Measurements from ENCODE around the gene TMSB4X.
"Not testable (repeated sequence)": the region's sequence is repeated elsewhere in the genome, so short reads cannot be mapped to it uniquely, and the experiment has no call there.

The TMSB4X gene

DNA sequence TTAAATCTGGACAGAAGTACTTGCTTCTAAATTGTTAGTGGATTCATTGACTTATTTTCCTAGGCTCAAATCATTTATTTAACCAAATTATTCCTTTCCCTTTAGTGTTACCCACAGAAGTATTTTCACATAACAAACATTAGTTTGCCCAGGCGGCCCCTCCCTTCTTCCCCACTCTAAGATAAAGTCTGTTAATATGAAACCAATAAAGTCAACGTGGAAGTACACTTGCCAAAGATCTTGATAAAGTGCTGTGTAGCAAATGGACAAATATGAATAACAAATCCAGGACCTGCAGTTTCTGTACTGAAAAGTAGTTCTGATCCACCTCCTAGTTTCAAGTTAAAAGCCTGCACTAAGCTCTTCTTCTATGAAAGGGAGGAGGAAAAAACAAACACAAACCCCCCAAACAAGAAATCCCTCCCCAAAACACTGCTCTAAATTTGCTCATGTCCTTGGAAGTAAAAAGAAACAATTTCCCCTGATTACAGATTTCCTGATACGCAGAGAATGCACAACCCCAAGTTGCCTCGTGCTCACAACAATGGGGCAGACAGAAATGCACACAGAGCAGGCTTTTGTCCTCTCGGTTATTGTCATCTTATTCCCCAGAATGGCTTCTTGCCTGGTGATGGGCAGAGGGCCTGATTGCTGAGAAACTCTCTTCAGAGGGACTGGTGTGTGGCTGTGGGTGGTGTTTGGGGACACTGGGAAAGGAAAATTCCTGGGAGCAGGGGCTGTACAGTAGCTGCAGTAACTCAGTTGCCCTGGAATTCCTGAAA, 23.2 kb downstream of the TMSB4X start:
- no peak for DNase-seq

DNA sequence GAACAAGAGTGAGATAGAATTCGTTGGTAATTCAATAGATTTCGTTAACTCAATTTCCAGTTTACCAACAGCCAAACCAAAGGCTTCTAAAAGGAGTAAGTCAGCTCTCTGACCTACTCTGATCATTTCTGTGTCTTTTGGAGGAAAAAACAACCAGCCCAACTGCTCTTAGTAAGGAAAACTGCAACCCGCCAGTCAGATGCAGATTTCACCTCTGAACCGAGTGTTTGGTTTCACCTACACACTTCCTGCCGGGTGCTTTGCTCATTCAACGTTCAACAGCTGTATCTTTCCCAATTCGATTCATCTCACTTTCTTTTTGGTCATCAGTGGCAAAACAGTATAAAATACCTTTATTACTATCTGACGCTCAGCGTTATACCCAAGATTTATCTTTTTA, 24.5 kb downstream of the TMSB4X start:
- peak; percentile 64 for DNase-seq

GRCh38 chrX:13000301-13000811, 25.4 kb downstream of the TMSB4X start:
- peak; percentile 62 for DNase-seq

DNA sequence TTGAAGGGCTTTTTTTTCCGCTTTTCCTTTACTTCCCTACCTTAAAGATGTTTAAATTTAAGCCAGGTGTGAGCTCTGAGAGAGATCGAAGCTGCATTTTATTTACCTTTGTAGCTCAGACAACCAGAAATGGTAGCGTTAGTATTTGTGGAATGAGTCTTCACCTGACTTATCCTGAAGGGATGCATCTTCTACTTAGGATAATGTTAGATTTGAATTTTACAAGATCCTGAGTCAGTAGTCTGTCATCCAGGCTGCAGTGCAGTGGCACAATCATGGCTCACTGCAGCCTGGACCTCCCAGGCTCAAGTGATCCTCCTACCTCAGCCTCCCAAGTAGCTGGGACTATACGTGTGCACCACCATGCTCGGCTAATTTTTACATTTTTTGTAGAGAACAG, 26.2 kb downstream of the TMSB4X start:
- no peak for DNase-seq

DNA sequence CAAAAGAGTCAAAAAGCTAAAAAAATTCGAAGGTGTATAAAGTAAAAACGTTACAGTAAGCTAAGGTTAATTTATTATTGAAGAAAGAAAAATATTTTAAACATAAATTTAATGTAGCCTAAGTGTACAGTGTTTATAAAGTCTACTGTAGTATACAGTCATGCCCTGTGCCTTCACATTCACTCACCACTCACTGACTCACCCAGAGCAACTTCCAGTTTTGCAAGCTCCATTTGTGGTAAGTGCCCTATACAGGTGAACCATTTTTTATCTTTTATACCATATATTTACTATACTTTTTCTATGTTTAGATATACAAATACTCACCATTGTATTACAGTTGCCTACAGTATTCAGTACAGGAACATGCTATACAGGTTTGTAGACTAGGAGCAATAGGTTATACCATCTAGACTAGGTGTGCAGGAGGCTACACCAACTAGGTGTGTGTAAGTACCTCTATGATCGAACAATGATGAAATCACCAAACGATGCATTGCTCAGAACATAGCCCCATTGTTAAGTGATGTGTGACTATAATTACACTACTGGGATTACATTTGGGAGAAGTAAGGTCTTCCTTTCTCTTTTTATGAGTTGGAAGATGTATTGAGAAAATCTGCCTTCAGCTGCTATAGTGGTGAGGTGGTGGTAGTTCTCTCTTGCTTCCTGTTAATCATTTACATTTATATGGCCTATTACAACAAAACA, 27.2 kb downstream of the TMSB4X start:
- peak; percentile 71 for DNase-seq

GRCh38 chrX:13005661-13006473, 31.0 kb downstream of the TMSB4X start:
- peak; percentile 33 for DNase-seq

DNA sequence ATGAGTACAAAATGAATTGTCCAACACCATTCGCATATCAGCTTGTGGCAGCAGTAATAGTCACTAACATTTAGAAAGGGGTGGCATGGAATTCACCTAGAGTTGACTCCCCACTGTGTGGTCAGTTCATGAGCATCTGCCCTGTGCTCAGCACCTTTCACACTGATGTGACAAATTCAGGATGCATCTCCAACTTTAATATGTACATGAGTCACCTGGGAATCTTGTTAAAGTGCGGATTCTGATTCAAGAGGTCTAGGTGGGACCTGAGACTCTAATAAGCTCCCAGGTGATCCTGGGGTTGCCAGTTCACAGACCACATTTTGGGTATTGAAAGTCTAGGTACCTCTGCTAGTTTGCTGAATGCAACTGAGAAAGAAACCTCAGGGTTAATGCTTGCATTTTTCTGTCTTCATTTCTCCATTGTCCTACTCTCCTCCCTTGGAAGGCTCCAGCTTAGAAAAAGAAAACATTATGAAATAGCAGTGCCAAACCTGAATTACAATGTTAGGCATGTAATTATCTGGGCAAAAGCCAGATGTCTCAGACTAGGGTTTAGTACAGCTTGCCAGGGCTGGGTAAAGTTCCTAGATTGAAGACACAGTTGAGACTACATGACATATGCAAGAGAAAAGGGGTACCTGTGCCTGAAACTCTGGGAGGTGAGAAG, 32.7 kb downstream of the TMSB4X start:
- DNase-seq = no peak

DNA sequence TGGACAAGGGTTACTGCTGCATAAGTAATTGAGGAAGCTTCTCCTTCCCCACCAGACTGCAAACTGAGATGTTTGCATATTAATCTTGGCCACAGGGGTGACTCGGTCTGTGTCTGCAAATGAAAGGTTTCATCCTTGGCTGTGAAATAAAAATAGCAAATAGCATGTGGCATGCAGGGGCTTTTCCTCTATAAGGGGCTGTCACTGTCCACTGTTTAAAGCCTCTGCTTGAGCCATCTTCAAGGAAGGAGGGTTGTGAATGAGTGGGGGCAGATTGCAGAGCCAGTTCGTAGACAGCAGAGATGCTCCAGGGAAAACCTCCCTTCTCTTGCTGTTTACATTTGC, 33.3 kb downstream of the TMSB4X start:
- DNase-seq = no peak

GRCh38 chrX:13008851-13009250, 33.9 kb downstream of the TMSB4X start:
- no peak for DNase-seq

DNA sequence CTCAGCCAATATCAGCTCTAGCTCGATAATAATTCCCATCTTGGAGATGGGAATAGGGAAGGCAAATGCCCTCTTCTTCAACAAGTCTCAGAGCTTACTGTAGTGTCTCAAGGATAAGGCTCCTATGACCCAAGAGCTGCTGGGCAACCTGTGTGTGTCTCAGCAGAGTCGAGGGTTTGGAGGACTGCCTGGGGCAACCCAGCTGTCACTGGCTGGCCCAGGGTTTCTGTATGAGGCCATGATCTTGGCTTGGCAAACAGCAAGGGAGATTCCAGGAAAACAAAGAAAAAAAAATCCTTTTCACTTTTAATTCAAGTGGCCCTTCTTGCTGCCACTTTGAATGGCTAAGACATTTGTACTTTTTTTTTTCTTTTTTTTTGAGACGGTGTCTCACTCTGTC, 34.4 kb downstream of the TMSB4X start:
- DNase-seq = no peak

DNA sequence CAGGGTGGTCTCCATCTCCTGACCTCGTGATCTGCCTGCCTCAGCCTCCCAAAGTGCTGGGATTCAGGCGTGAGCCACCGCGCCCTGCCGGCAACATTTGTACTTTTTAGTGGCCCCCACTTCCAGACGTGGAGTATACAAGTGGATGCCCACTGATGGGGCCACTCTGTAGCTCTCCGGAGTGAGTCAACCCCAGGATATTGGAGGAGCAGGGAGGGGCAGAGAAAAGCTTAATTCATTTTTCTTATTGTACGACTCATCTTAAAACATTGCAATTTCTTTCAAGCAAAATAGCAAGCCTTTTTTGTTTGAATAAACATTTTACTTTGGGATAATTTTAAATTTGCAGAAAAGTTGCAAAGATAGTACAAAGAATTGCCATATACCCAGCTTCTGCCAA, 34.9 kb downstream of the TMSB4X start:
- no peak for DNase-seq

GRCh38 chrX:13010546-13010945, 35.6 kb downstream of the TMSB4X start:
- DNase-seq = no peak

- DNase-seq = peak; percentile 87
Observed at GRCh38 chrX:13013363-13014110, 38.6 kb downstream of the TMSB4X start.

- no peak for DNase-seq
Observed at GRCh38 chrX:13014111-13015096, 39.5 kb downstream of the TMSB4X start.

DNA sequence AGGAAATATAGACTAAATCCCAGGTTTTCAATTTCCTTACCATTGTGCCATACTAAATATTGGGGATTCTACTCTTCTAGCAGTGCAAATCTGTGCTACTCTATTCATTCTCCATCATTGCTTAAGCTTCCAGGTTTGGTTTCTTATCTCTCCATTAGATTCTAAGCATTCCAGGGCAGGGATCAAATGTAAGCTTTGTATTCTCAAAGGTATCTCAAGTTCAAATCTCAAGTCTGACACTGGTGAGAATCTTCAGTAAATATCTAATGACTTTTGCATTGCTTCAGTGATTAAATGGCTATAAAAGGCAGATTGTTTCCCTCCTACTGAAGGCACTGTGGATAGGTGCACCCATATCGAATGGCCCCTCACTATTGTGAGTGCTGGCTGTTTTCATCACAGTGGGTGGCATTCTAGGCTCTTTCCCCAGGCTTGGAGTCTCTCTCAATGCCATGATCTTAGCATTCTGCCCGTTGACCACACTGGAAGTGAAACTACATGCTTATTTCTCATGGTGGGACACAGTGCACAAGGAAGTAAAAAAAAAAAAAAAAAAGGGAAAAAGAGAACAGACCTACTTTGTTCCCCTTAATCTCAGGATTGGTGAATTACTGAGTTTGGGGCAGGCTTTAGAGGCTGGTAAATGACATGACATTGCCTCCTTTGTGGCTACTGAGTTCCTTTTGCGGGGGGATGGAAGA, 40.8 kb downstream of the TMSB4X start:
- DNase-seq = no peak

DNA sequence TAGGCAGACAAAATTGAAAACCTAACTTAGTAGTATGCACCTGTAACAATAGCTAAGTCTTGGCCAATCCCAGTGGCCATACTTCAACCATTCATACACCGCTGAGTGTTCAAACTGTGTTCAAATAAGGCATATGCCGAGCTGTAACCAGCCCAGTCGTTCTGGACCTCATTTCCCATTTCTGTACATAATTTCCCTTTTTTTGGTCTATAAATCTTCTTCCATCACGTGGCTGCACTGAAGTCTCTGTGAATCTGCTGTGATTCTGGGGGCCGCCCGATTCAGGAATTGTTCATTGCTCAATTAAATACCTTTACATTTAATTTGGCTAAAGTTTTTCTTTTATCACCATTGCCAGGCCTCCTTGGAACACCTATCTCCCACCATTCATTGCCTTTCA, 41.8 kb downstream of the TMSB4X start:
- not testable (repeated sequence) for DNase-seq

GRCh38 chrX:13022926-13023325, 48.0 kb downstream of the TMSB4X start:
- DNase-seq = no peak

GRCh38 chrX:13023567-13023966, 48.7 kb downstream of the TMSB4X start:
- no peak for DNase-seq

DNA sequence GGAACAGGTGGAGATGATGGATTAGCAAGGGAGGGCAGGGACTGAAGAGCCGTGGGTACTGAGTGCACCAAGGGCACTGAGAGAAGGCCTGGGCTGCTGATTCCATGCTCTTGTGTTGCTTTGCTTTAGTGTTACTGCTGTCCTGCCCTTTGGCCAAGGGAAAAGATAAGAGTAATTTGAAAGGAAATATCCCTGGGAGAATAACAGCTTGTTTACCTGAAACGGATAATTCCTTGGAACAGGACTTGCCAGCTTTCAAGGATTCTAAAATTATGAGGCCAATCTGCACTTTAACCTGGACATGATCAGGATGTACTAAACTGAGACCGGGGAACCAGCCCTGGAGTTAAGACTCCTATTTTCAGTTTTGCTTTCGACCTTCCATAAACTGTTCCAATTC, 49.1 kb downstream of the TMSB4X start:
- no peak for DNase-seq

DNA sequence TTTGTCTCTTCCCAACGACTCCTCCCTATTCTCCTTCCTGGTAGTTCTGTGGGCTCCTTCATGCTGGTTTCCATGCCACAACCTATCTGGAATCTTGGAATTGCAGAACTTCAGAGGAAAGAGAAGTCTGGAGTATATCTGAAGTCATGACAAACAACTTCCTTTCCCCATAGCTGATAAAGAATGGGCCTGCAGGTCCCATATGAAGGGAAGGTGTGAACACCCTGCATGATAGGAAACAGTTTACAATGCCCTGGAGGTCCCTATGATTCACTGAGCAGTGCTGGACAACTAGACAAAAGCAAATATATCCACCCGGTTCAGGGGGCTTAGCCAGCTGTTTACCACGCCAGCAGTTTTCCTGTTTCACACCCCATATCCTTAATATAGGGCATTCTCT, 50.1 kb downstream of the TMSB4X start:
- no peak for DNase-seq
